ENCODE measurements around the gene LRRC38.

- TF ChIP-seq RAD21 (IDR thresholded peaks at IDR 0.05; ENCODE audit: low read depth), result no peak
- TF ChIP-seq, protein P1, sequence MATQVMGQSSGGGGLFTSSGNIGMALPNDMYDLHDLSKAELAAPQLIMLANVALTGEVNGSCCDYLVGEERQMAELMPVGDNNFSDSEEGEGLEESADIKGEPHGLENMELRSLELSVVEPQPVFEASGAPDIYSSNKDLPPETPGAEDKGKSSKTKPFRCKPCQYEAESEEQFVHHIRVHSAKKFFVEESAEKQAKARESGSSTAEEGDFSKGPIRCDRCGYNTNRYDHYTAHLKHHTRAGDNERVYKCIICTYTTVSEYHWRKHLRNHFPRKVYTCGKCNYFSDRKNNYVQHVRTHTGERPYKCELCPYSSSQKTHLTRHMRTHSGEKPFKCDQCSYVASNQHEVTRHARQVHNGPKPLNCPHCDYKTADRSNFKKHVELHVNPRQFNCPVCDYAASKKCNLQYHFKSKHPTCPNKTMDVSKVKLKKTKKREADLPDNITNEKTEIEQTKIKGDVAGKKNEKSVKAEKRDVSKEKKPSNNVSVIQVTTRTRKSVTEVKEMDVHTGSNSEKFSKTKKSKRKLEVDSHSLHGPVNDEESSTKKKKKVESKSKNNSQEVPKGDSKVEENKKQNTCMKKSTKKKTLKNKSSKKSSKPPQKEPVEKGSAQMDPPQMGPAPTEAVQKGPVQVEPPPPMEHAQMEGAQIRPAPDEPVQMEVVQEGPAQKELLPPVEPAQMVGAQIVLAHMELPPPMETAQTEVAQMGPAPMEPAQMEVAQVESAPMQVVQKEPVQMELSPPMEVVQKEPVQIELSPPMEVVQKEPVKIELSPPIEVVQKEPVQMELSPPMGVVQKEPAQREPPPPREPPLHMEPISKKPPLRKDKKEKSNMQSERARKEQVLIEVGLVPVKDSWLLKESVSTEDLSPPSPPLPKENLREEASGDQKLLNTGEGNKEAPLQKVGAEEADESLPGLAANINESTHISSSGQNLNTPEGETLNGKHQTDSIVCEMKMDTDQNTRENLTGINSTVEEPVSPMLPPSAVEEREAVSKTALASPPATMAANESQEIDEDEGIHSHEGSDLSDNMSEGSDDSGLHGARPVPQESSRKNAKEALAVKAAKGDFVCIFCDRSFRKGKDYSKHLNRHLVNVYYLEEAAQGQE (IDR thresholded peaks at IDR 0.05; ENCODE audit: low read depth), result no peak
Observed at GRCh38 chr1:13443335-13443979, 70.3 kb downstream of the LRRC38 start.
